Colon (tissue), 2 donors: Measurements from ENCODE around the gene C5orf15.
A peak's percentile ranks its signal among the peaks of the same experiment; 100 is the strongest.
"Not testable (repeated sequence)": the region's sequence is repeated elsewhere in the genome, so short reads cannot be mapped to it uniquely, and the experiment has no call there.

ENCODE experiments used
- FAIRE-seq: peaks from 2 replicates; lab custom pipeline; 2012; peaks lifted over from hg19 to GRCh38; lab: Jason Lieb, UNC
- donor health status: control.
- donor health status: control.

Gene C5orf15

GRCh38 chr5:133962801-133963476 is 5.5 kb downstream of the C5orf15 start:
- no peak for FAIRE-seq

DNA sequence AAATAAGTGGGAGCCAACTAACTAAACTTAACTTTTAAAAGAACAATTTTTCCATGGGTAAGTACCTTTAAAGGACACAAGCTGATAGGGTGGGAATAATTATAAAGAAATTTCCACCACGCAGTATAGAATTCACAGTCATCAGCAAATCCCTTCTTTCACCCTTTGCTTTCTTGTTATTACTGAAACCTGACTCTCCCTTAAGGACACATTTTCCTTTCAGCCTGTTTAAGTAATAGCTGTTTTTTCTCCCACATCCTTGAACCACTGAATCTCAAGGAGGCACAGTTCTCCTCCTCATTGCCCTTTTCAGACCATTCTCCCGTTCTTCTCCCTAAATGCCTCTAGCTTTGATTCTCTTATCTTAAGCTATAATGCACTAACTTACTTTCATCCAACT is 6.3 kb downstream of the C5orf15 start:
- FAIRE-seq = no peak

GRCh38 chr5:133959643-133960042 is 8.8 kb downstream of the C5orf15 start:
- no peak for FAIRE-seq

- no peak for FAIRE-seq
Observed at GRCh38 chr5:133957591-133957990, 10.8 kb downstream of the C5orf15 start.

DNA sequence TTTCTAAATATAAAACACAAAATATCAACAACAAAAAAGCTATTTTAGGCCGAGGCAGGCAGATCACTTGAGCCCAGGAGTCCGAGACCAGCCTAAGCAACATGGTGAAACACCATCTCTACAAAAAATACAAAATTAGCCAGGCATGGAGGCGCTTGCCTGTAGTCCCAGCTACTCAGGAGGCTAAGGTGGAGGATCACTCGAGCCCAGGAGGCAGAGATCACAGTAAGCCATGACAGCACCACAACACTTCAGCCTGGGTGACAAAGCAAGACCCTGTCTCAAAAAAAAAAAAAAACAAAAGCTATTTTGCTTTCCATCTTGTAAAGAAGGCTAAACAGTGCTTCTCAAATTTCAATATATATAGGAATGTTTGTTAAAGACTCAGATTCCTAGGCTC is 11.3 kb downstream of the C5orf15 start:
- FAIRE-seq = no peak

DNA sequence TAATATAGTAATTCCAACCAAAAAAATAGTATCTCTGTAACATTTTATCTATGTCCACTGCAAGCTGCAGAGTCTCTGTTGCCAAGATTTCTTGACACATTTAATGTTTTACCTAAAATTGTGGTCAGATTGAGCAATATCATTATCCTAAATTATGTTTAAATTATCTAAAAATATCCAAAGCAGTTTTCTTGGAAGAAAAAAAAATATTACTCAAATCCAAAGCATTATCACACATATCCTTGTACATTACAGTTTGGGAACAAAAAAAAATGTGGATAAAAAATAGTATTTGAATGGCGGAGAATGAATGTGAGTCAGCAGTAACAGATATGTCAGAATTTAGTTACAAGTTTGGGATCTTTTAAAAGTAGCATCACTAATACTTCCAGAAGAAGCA is 12.2 kb downstream of the C5orf15 start:
- FAIRE-seq = not testable (repeated sequence)

- no peak for FAIRE-seq
Observed at GRCh38 chr5:133953568-133954145, 14.8 kb downstream of the C5orf15 start.

- FAIRE-seq = no peak
Observed at GRCh38 chr5:133952729-133953567, 15.5 kb downstream of the C5orf15 start.

- FAIRE-seq = no peak
Observed at GRCh38 chr5:133950821-133951612, 17.4 kb downstream of the C5orf15 start.

DNA sequence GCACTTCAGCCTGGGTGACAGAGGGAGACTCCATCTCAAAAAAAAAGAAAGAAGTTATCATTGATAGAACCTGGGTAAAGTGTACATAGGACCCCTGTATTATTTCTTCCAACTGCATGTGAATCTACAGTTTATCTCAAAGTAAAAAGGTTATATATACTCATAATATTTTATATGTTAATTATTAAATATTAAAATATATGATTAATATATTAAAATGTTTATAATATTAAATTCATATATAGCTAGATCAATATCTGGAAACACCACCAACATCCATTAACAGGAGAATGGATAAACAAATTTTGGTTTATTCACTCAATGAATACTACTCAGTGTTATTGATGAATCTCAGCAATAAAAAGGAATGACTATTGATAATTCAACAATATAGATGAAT is 19.7 kb downstream of the C5orf15 start:
- peak; percentile 33 for FAIRE-seq

- no peak for FAIRE-seq
Observed at GRCh38 chr5:133947431-133947841, 21.0 kb downstream of the C5orf15 start.

DNA sequence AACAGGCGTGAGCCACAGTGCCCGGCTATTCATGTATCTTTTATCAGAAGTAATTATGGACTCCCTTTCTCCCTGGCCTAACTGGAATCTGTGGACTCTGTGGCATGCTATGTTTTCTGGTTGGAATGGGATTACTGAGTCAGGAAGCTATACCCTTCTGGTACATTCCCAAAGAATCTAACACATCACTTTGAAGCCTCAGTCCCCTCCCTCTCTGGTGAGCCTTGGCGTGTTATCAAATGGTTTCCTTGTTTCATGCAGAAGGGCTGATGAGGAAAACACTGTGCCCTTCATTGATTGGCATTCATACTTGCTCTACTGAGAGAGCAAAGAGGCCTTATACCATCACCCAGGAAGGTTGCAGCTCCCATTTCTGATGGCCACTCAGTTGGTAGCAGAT is 22.9 kb downstream of the C5orf15 start:
- FAIRE-seq = no peak

DNA sequence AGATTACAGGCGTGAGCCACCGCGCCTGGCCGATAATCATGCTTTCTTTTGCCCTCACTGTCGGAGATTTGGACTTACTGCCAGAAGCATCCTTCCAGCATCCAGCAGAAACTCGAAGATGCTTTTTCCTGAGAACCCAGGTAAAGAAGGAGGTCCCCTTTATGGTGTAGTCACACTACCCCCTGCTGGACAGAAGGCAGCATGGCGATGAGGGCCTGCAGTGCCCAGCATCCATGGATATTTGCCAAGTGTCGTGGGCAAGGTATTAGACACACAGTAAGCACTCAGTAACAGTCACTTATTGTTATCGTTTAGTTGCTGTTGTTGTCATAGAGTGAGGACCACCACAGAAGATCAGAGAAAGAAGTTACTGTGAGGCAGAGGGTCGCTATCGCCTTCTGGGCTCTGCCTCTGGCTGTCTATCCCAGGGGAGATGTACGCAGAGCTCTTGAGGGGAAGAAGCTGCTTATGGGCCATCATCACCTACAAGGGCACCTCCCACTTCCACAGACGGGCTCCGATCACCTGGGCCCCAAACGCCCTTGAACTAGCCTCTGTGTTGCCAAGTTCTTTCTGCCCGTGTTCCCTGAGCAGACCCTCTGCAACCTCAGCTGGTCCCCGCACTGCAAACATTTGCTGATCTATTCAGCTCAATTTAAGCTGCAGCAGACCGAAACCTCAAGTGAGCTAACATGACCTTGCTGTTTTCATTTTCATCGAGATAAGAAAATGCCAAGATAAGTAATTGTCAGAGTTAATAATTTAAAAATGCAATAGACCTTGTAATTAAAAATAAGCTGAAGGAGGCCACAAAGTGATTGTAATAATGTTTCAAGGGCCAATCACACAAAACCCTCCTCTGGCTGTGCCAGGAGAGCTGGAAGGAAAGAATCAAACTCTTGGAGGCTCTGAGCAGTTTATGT is 23.9 kb downstream of the C5orf15 start:
- no peak for FAIRE-seq

DNA sequence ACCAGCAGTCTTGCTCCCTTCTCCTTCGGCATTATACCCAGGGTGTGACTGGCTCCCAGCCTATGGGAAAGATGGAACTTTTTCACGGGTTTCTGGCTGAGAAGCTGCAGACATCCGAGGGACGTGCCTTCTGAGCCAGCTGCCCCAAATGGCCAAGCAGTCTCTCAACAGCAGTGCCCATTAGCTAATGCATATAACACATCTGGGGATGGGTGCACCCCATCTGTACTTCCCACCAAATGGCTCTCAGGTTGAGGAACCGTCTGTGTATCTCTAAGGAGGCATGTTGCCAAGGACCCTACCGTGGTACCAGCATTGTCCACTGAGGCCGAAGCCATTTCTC is 25.0 kb downstream of the C5orf15 start:
- FAIRE-seq = no peak

GRCh38 chr5:133942614-133943474 is 25.6 kb downstream of the C5orf15 start:
- FAIRE-seq = no peak

GRCh38 chr5:133941456-133942196 is 26.8 kb downstream of the C5orf15 start:
- no peak for FAIRE-seq

- no peak for FAIRE-seq
Observed at GRCh38 chr5:133939668-133940067, 28.8 kb downstream of the C5orf15 start.

DNA sequence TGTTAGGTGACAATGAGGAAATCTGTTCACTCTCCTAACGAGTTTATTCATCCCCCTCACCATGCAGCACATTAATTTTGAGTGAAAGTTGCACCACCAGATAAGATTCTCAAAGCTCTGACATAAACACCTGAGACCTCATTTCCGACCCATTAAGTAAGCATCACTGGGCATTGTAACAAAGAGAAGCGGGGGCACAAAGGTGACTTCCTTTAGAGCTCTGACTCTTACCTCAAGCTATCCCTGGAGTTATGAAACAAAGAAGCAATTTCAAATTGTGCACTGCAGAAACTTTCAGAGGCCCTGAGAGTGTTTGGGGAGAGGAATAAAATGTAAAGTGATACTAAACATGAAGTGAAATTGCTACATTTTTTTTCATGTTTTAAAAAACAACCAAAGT is 29.5 kb downstream of the C5orf15 start:
- FAIRE-seq = no peak

- FAIRE-seq = no peak
Observed at GRCh38 chr5:133938039-133938821, 30.2 kb downstream of the C5orf15 start.
